HepG2 (cell line): ENCODE measurements around the gene TNFSF12. TPM values are rescaled to one million over a fixed set of nuclear protein-coding genes. Genes with fewer than 3 reads are reported as not detected.

Experiments used
- GATAD1 ChIP-seq: IDR thresholded peaks from 2 replicates; pipeline ENCODE4 v1.6.1; 2016; ENCODE audit warnings: missing genetic modification reagents, missing compliant biosample characterization
- JUNB ChIP-seq: sonication (generic); formaldehyde crosslinking; IDR thresholded peaks from 2 replicates; pipeline ENCODE4 v1.8.0; 2022; ENCODE audit warnings: missing genetic modification reagents, mild to moderate bottlenecking, borderline replicate concordance
- NR2F1 ChIP-seq, 2 experiments: fragments of 450-650 bp in 1 of 2; formaldehyde crosslinking in 1 of 2; IDR thresholded peaks; 2 replicates each; pipeline versions ENCODE4 v1.5.0 to v1.6.1; 2016 to 2020; ENCODE audit warnings: mild to moderate bottlenecking in 1 of 2, missing compliant biosample characterization in 1 of 2, missing genetic modification reagents in 1 of 2, moderate library complexity in 1 of 2
- PCBP2 ChIP-seq: fragments of 200-400 bp; formaldehyde crosslinking; optimal IDR thresholded peaks from 2 replicates; pipeline ENCODE3; 2018; ENCODE audit warnings: low read length, low read depth; ENCODE audit not compliant: poor library complexity, severe bottlenecking
- RNF219 ChIP-seq: sonication (generic); formaldehyde crosslinking; IDR thresholded peaks from 2 replicates; pipeline ENCODE4 v1.5.0; 2020; ENCODE audit warnings: mild to moderate bottlenecking, missing genetic modification reagents
- THAP9 ChIP-seq: sonication (generic); formaldehyde crosslinking; IDR thresholded peaks from 2 replicates; pipeline ENCODE4; 2020; ENCODE audit warnings: missing genetic modification reagents, mild to moderate bottlenecking, borderline replicate concordance
- ZNF207 ChIP-seq: fragments of 450-650 bp; IDR thresholded peaks from 2 replicates; pipeline ENCODE4 v1.6.1; 2016; ENCODE audit warnings: antibody characterized with exemption, borderline replicate concordance
- polyA plus RNA-seq, 8 experiments: library from polyadenylated mRNA; depleted of rRNA in 3 of 8; stranded (reverse) in 7 of 8; unstranded in 1 of 8; fragments of >200 nt; fragmentation: Illumina TruSeq in 4 of 8; extraction: Trizol in 4 of 8; gene quantifications; 2 replicates each; pipeline versions ENCODE4 v1.2.1 to v1.2.3, GENCODE V29; 2011 to 2016; ENCODE audit warnings: low read depth in 4 of 8, missing spikeins in 1 of 8, mixed read lengths in 1 of 8; ENCODE audit not compliant: insufficient read depth in 1 of 8
- total RNA-seq, 5 experiments: library from RNA; depleted of rRNA; stranded (reverse); fragments of >200 nt; fragmentation: Illumina TruSeq; extraction: Trizol; gene quantifications; 2 replicates each; pipeline ENCODE4 v1.2.3, GENCODE V29; 2016; ENCODE audit warnings: low read depth in 1 of 5
- TF ChIP-seq, protein P1 (sequence below): sonication (generic); formaldehyde crosslinking; IDR thresholded peaks from 2 replicates; pipeline ENCODE4 v1.8.0; 2022; ENCODE audit warnings: mild to moderate bottlenecking, missing genetic modification reagents
- TF ChIP-seq, protein P2 (sequence below), 2 experiments: fragments of 450-650 bp in 1 of 2; sonication (generic) in 1 of 2; formaldehyde crosslinking in 1 of 2; IDR thresholded peaks; 2 replicates each; pipeline versions ENCODE4 v1.6.1 to v1.8.0; 2016 to 2022; ENCODE audit warnings: antibody characterized with exemption in 1 of 2, mild to moderate bottlenecking in 1 of 2, missing genetic modification reagents in 1 of 2

Gene TNFSF12
- total and polyA plus RNA-seq, 2 of the 13 experiments (the other 11 are each of a cell fraction or from before 2014, with no cell fraction given) = 0.93 to 7.2 TPM

GRCh38 chr17:7561589-7562207 lies 12.8 kb downstream of the TNFSF12 start, which contains the start of gene SENP3 (continued):
- peak; percentile 68; the same call in 1 of the 2 replicates for TF ChIP-seq THAP9
- no peak for TF ChIP-seq ZNF207
- TF ChIP-seq, protein P1, sequence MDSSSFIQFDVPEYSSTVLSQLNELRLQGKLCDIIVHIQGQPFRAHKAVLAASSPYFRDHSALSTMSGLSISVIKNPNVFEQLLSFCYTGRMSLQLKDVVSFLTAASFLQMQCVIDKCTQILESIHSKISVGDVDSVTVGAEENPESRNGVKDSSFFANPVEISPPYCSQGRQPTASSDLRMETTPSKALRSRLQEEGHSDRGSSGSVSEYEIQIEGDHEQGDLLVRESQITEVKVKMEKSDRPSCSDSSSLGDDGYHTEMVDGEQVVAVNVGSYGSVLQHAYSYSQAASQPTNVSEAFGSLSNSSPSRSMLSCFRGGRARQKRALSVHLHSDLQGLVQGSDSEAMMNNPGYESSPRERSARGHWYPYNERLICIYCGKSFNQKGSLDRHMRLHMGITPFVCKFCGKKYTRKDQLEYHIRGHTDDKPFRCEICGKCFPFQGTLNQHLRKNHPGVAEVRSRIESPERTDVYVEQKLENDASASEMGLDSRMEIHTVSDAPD (CRISPR knock-in tag) = no peak
- TF ChIP-seq GATAD1 = peak; percentile 93
- no peak for TF ChIP-seq RNF219 (CRISPR knock-in tag)
- no peak for TF ChIP-seq NR2F1 (CRISPR knock-in tag; IDR thresholded peaks at IDR 0.05)
- no peak for TF ChIP-seq JUNB (CRISPR knock-in tag)
- TF ChIP-seq, protein P2, sequence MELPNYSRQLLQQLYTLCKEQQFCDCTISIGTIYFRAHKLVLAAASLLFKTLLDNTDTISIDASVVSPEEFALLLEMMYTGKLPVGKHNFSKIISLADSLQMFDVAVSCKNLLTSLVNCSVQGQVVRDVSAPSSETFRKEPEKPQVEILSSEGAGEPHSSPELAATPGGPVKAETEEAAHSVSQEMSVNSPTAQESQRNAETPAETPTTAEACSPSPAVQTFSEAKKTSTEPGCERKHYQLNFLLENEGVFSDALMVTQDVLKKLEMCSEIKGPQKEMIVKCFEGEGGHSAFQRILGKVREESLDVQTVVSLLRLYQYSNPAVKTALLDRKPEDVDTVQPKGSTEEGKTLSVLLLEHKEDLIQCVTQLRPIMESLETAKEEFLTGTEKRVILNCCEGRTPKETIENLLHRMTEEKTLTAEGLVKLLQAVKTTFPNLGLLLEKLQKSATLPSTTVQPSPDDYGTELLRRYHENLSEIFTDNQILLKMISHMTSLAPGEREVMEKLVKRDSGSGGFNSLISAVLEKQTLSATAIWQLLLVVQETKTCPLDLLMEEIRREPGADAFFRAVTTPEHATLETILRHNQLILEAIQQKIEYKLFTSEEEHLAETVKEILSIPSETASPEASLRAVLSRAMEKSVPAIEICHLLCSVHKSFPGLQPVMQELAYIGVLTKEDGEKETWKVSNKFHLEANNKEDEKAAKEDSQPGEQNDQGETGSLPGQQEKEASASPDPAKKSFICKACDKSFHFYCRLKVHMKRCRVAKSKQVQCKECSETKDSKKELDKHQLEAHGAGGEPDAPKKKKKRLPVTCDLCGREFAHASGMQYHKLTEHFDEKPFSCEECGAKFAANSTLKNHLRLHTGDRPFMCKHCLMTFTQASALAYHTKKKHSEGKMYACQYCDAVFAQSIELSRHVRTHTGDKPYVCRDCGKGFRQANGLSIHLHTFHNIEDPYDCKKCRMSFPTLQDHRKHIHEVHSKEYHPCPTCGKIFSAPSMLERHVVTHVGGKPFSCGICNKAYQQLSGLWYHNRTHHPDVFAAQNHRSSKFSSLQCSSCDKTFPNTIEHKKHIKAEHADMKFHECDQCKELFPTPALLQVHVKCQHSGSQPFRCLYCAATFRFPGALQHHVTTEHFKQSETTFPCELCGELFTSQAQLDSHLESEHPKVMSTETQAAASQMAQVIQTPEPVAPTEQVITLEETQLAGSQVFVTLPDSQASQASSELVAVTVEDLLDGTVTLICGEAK (IDR thresholded peaks at IDR 0.05) = no peak
- TF ChIP-seq, protein P2 (CRISPR knock-in tag; IDR thresholded peaks at IDR 0.05) = no peak; the same call in 1 of the 2 replicates
- no peak for TF ChIP-seq PCBP2
